ENCODE measurements around the gene KCTD14.
"Not testable (repeated sequence)": the region's sequence is repeated elsewhere in the genome, so short reads cannot be mapped to it uniquely, and the experiment has no call there.

The KCTD14 gene

DNA sequence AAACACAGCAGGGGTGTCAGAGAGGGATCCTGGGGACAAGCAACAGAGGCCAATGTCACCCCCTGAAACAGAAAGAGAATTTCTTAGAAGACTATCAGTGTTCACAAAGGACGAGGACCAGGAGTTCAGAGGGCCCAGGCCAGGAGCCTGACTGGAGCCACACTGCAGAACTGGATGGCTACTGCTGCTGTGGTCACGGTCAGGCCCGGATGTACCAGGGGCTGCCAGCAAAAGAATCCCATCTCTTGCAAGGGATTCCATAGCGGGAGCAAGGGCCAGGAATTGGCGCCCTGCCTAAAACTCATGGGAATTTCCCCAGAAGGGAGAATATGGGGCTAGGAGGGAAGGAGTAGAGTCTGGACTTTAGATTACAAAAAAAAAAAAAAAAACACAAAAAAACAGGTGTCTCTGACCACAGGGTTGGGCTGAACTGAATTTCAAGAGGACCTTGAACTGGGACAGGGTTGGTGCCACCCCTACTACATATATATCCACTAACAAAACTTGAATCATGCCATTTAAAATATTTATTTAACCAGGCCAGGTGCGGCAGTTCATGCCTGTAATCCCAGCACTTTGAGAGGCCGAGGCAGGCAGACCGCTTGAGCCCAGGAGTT lies 15.7 kb upstream of the KCTD14 start:
- Mint-ChIP-seq H3K36me3 (no peaks in the 10 kb centered on the region), H3K27me3 (no peaks in the 10 kb centered on the region), H3K4me3 (no peak overlapping the region), H3K4me1 (ENCODE audit: low read depth) (peaks cover 10% of the 10 kb centered on the region), H3K27ac (no peak overlapping the region), H3K9me3 (ENCODE audit: low read depth) (no peaks in the 10 kb centered on the region)

DNA sequence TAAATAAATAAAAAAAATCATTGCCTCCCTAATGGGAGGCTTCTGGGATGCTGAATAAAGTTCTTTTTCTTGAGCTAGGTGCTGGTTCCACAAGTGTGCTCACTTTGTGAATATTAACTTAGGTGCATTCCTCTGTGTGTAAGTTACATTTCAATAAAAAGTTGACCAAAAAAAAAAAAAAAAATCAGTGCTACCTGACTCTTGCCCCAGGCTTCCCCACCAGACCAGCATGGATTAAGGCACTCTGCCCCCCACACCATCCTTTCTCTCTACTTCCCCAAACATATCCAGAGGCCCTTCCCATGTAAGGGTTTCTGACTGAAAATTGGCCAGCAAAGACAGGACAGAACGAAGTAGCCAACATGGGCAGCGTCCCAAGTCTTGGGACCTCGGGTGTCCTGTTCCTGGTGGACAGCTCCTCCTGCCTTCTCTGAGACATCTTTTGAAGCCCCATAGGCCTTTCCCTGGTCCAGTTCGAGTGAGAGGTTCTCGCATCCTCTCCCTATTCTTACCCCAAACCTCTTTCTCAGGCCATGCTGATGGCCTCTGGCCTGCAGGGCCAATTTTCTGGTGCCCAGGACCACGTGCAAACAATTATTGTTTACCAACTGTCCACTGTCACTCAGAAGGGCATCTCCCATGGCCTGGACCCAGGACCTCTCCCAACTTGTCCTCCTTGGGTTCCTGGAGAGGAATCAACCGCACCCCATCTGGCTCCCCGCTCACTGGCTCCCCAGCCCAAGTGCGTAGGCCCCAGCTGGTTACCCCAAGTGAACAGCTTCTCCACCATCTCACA lies 14.9 kb upstream of the KCTD14 start:
- Mint-ChIP-seq H3K27me3 (no peaks in the 10 kb centered on the region), H3K27ac (no peak overlapping the region)

GRCh38 chr11:78037056-78037455 lies 14.0 kb upstream of the KCTD14 start:
- Mint-ChIP-seq H3K9me3 (ENCODE audit: low read depth) (no peaks in the 10 kb centered on the region), H3K27ac (no peak overlapping the region), H3K27me3 (no peaks in the 10 kb centered on the region), H3K4me3 (no peak overlapping the region), H3K4me1 (ENCODE audit: low read depth) (peaks cover 10% of the 10 kb centered on the region), H3K36me3 (no peaks in the 10 kb centered on the region)

More for the DNA sequence above, 14.9 kb upstream of the KCTD14 start:
- Mint-ChIP-seq H3K4me3 (no peak overlapping the region), H3K36me3 (no peaks in the 10 kb centered on the region), H3K4me1 (ENCODE audit: low read depth) (peaks cover 10% of the 10 kb centered on the region), H3K9me3 (ENCODE audit: low read depth) (no peaks in the 10 kb centered on the region)

DNA sequence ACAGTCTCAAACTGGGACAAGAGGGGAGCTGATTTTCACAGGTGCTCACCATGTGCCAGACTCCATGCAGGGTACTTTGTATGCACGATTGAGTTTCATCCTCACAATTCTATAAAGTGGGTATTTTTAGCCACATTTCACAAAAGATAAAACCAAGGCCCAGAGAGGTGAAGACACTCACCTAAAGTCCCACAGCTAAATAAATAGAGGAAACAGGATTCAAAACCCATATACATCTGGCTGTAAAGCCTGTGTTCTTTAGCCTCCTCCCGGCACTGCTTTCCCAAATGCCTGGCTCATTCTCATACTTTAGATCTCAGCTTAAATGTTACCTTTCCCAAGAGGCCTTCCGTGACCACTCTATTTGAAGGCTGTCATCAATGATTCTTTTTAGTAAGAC lies 13.2 kb upstream of the KCTD14 start:
- Mint-ChIP-seq H3K4me3 (no peak overlapping the region), H3K27me3 (no peaks in the 10 kb centered on the region), H3K36me3 (no peaks in the 10 kb centered on the region), H3K27ac (no peak overlapping the region), H3K4me1 (ENCODE audit: low read depth) (peaks cover 10% of the 10 kb centered on the region), H3K9me3 (ENCODE audit: low read depth) (no peaks in the 10 kb centered on the region)

GRCh38 chr11:78034623-78035022 lies 11.5 kb upstream of the KCTD14 start:
- Mint-ChIP-seq H3K36me3 (no peaks in the 10 kb centered on the region), H3K4me1 (ENCODE audit: low read depth) (peaks cover 2% of the 10 kb centered on the region), H3K9me3 (ENCODE audit: low read depth) (no peaks in the 10 kb centered on the region), H3K4me3 (no peak overlapping the region), H3K27me3 (no peaks in the 10 kb centered on the region), H3K27ac (no peak overlapping the region)

- H3K9me3 Mint-ChIP-seq (ENCODE audit: low read depth), result no peaks in the 10 kb centered on the region
- no peaks in the 10 kb centered on the region for H3K27me3 Mint-ChIP-seq
- H3K36me3 Mint-ChIP-seq, result no peaks in the 10 kb centered on the region
- no peak overlapping the region for H3K4me3 Mint-ChIP-seq
- H3K4me1 Mint-ChIP-seq (ENCODE audit: low read depth), result no peaks in the 10 kb centered on the region
- no peak overlapping the region for H3K27ac Mint-ChIP-seq
These were observed 10.0 kb upstream of the KCTD14 start for GRCh38 chr11:78033040-78033439.

GRCh38 chr11:78032090-78032489 lies 9.0 kb upstream of the KCTD14 start:
- Mint-ChIP-seq H3K4me1 (ENCODE audit: low read depth) (no peaks in the 10 kb centered on the region), H3K36me3 (no peaks in the 10 kb centered on the region), H3K9me3 (ENCODE audit: low read depth) (no peaks in the 10 kb centered on the region), H3K27ac (no peak overlapping the region), H3K4me3 (no peak overlapping the region), H3K27me3 (no peaks in the 10 kb centered on the region)

DNA sequence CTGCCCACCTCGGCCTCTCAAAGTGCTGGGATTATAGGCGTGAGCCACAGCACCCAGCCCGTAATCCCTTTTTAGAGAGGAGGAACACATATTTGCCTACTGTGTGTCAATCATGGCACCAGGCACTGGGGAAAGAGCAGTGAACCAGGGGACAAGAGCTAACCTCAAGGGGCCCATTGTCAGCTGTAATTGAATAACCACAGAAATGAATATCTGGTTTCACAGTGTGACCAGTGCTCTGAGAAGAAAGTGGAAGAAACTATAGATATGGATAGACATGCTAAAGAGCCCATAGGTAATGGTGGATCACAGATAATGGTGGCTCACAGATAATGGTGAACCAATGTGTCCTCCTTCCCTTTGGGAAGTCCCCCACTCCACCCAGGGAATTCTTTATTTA lies 8.6 kb upstream of the KCTD14 start:
- H3K4me1 Mint-ChIP-seq (ENCODE audit: low read depth), result no peaks in the 10 kb centered on the region
- no peak overlapping the region for H3K4me3 Mint-ChIP-seq

GRCh38 chr11:78030429-78031325 lies 7.6 kb upstream of the KCTD14 start:
- H3K4me1 Mint-ChIP-seq (ENCODE audit: low read depth), result no peaks in the 10 kb centered on the region
- H3K4me3 Mint-ChIP-seq, result no peak overlapping the region
- no peak overlapping the region for H3K27ac Mint-ChIP-seq
- H3K27me3 Mint-ChIP-seq, result no peaks in the 10 kb centered on the region
- H3K36me3 Mint-ChIP-seq, result no peaks in the 10 kb centered on the region
- H3K9me3 Mint-ChIP-seq (ENCODE audit: low read depth), result no peaks in the 10 kb centered on the region

More for the DNA sequence above, 8.6 kb upstream of the KCTD14 start:
- Mint-ChIP-seq H3K27me3 (no peaks in the 10 kb centered on the region), H3K27ac (no peak overlapping the region), H3K36me3 (no peaks in the 10 kb centered on the region), H3K9me3 (ENCODE audit: low read depth) (no peaks in the 10 kb centered on the region)

DNA sequence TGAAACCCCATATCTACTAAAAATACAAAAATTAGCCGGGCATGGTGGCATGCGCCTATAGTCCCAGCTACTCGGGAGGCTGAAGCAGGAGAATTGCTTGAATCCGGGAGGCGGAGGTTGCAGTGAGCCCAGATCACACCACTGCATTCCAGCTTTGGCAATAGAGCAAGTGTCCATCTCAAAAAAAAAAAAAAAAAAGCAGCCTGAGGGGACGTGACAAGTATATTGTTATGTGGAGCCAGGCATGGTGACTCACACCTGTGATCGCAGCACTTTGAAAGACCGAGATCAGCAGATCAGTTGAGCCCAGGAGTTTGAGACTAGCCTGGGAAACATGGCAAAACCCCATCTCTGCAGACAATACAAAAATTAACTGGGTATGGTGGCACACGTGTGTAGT lies 5.3 kb upstream of the KCTD14 start:
- H3K27me3 Mint-ChIP-seq; H3K27ac Mint-ChIP-seq; H3K36me3 Mint-ChIP-seq; H3K4me1 Mint-ChIP-seq (ENCODE audit: low read depth); H3K9me3 Mint-ChIP-seq (ENCODE audit: low read depth); H3K4me3 Mint-ChIP-seq: not testable (repeated sequence)

GRCh38 chr11:78027759-78028158 lies 4.7 kb upstream of the KCTD14 start:
- H3K4me3 Mint-ChIP-seq, result no peak overlapping the region
- H3K9me3 Mint-ChIP-seq (ENCODE audit: low read depth), result no peaks in the 10 kb centered on the region
- H3K27me3 Mint-ChIP-seq, result peaks cover 4% of the 10 kb centered on the region
- peaks cover under 1% of the 10 kb centered on the region for H3K4me1 Mint-ChIP-seq (ENCODE audit: low read depth)
- H3K36me3 Mint-ChIP-seq, result no peaks in the 10 kb centered on the region
- H3K27ac Mint-ChIP-seq, result no peak overlapping the region

- H3K27me3 Mint-ChIP-seq, result peaks cover 15% of the 10 kb centered on the region
These were observed 2.3 kb upstream of the KCTD14 start for GRCh38 chr11:78025378-78025777.

DNA sequence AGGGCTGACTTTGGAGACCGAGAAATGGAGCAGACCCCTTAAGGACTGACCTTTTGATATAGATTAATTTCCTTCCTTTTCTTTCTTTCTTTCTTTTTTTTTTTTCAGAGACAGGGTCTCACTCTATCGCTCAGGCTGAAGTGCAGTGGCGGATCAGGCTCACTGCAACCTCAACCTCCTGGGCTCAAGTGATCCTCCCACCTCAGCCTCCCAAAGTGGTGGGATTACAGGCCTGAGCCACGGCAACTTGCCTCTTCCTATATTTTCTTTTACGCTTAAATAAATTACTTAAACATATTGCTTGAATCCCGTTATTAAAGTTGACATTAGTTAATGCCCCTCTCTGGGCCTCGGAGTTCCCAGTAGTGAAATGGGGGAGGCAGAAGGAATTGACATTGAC lies 350 bp upstream of the KCTD14 start:
- Mint-ChIP-seq H3K4me3 (no peak overlapping the region), H3K4me1 (ENCODE audit: low read depth) (peaks cover 2% of the 10 kb centered on the region), H3K27ac (no peak overlapping the region), H3K9me3 (ENCODE audit: low read depth) (no peaks in the 10 kb centered on the region), H3K27me3 (peaks cover 15% of the 10 kb centered on the region), H3K36me3 (peaks cover 3% of the 10 kb centered on the region)

More at GRCh38 chr11:78025378-78025777, 2.3 kb upstream of the KCTD14 start:
- Mint-ChIP-seq H3K4me1 (ENCODE audit: low read depth) (peaks cover 2% of the 10 kb centered on the region), H3K27ac (no peak overlapping the region), H3K9me3 (ENCODE audit: low read depth) (no peaks in the 10 kb centered on the region), H3K36me3 (peaks cover 3% of the 10 kb centered on the region), H3K4me3 (no peak overlapping the region)

- H3K4me1 Mint-ChIP-seq (ENCODE audit: low read depth), result peaks cover 2% of the 10 kb centered on the region
- peaks cover 15% of the 10 kb centered on the region for H3K27me3 Mint-ChIP-seq
- H3K4me3 Mint-ChIP-seq, result no peak overlapping the region
- no peaks in the 10 kb centered on the region for H3K9me3 Mint-ChIP-seq (ENCODE audit: low read depth)
- peaks cover 3% of the 10 kb centered on the region for H3K36me3 Mint-ChIP-seq
- no peak overlapping the region for H3K27ac Mint-ChIP-seq
These were observed 1.5 kb downstream of the KCTD14 start for GRCh38 chr11:78021611-78022010.

GRCh38 chr11:78020246-78020645 lies 2.8 kb downstream of the KCTD14 start:
- Mint-ChIP-seq H3K9me3 (ENCODE audit: low read depth) (no peaks in the 10 kb centered on the region), H3K27ac (no peak overlapping the region), H3K4me1 (ENCODE audit: low read depth) (peaks cover 2% of the 10 kb centered on the region), H3K36me3 (peaks cover 3% of the 10 kb centered on the region), H3K4me3 (no peak overlapping the region), H3K27me3 (peaks cover 15% of the 10 kb centered on the region)

Data from activated naive CD8-positive, alpha-beta T cell (primary cell).